Measurements from ENCODE around the gene PPM1D.

GRCh38 chr17:60601447-60602384, 1.7 kb downstream of the PPM1D start:
- peak; percentile 1; the same call in 1 of the 2 replicates for TF ChIP-seq MAX (IDR thresholded peaks at IDR 0.05; ENCODE audit: low read depth)
- TF ChIP-seq CTCF (IDR thresholded peaks at IDR 0.05), result no peak
- TF ChIP-seq POLR2AphosphoS5 (IDR thresholded peaks at IDR 0.05; ENCODE audit: low read depth, low read length), result no peak; the same call in 1 of the 2 replicates
- TF ChIP-seq TCF12 (IDR thresholded peaks at IDR 0.05), result no peak
- peak; percentile 82 for TF ChIP-seq MXI1 (IDR thresholded peaks at IDR 0.05; ENCODE audit: low read depth, low read length)
- no peak for TF ChIP-seq JUND (IDR thresholded peaks at IDR 0.05)
- TF ChIP-seq PBX3 (IDR thresholded peaks at IDR 0.05), result peak; percentile 99
- TF ChIP-seq RFX5 (IDR thresholded peaks at IDR 0.05; ENCODE audit: low read length), result no peak
- TF ChIP-seq EP300 (IDR thresholded peaks at IDR 0.05; ENCODE audit: borderline replicate concordance in 1 of 2, low read depth in 1 of 2, low read length in 1 of 2), result peak in 1 of 2 experiments; percentile 18; a peak in 1 of 4 replicates
- TF ChIP-seq YY1 (IDR thresholded peaks at IDR 0.05; ENCODE audit: low read depth), result no peak
- no peak for TF ChIP-seq FOXM1 (IDR thresholded peaks at IDR 0.05; ENCODE audit: low read depth)
- no peak for TF ChIP-seq REST (IDR thresholded peaks at IDR 0.05; ENCODE audit: low read depth, low read length)
- TF ChIP-seq RCOR1 (IDR thresholded peaks at IDR 0.05; ENCODE audit: low read length), result no peak; the same call in 1 of the 2 replicates
- no peak for TF ChIP-seq ELF1 (IDR thresholded peaks at IDR 0.05)

All from SK-N-SH (cell line).